Fibroblast of lung (primary cell): ENCODE results near the gene PGAM5.

ENCODE experiments used
- EZH2 ChIP-seq: IDR thresholded peaks from 2 replicates; pipeline ENCODE4 v1.5.1; 2012; ENCODE audit warnings: low read length, control low read depth, mild to moderate bottlenecking; ENCODE audit errors: missing control alignments
- TF ChIP-seq, protein P1 (sequence below), 2 donors: IDR thresholded peaks in 1 of 2; conservative IDR thresholded peaks in 1 of 2; 1 replicate in 1 of 2; 2 replicates in 1 of 2; pipeline ENCODE4 v1.5.1; 2011 to 2012; ENCODE audit warnings: low read length in 2 of 2, control low read depth in 1 of 2, inconsistent platforms in 1 of 2, low read depth in 1 of 2, mild to moderate bottlenecking in 1 of 2

DNA sequence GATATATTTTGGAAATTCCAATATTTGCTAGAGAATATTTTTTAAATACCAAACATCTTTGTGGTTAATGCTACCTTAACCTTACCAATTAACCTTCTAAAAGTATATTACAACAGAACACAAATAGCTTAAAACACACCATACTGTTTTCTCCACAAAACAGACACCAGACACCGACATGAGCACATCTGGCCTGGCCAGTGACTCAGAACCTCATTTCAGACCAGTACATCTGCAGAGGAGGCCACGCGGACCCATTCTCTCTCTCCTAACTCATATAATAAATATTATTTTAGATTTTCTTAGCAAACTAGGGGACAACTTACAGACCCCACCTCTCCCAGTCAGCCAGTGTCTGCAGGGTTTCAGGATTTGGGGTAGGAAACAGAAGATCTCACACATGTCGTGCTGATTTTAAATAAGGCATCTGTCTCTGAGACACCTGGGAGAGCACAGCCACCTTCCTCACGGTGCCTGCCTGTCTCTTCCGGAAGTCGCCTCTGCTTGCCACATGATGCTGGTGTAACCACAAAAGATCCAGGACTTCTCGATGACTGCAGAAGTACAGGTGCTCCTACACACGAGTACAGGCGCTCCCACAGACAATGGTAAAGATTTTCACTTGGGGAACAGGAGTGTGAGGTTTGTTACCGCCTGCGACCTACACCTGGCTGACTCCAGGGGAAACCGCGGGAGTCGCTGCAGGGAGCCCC is 60.6 kb downstream of the PGAM5 start:
- TF ChIP-seq, protein P1, sequence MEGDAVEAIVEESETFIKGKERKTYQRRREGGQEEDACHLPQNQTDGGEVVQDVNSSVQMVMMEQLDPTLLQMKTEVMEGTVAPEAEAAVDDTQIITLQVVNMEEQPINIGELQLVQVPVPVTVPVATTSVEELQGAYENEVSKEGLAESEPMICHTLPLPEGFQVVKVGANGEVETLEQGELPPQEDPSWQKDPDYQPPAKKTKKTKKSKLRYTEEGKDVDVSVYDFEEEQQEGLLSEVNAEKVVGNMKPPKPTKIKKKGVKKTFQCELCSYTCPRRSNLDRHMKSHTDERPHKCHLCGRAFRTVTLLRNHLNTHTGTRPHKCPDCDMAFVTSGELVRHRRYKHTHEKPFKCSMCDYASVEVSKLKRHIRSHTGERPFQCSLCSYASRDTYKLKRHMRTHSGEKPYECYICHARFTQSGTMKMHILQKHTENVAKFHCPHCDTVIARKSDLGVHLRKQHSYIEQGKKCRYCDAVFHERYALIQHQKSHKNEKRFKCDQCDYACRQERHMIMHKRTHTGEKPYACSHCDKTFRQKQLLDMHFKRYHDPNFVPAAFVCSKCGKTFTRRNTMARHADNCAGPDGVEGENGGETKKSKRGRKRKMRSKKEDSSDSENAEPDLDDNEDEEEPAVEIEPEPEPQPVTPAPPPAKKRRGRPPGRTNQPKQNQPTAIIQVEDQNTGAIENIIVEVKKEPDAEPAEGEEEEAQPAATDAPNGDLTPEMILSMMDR (conservative IDR thresholded peaks at IDR 0.05 in 1 of 2, IDR thresholded peaks at IDR 0.05 in 1 of 2; ENCODE audit: low read depth in 1 of 2, low read length in 2 of 2): no peak
- no peak for TF ChIP-seq EZH2
